Measurements from ENCODE around the gene GLMP.

GLMP gene

GRCh38 chr1:156247460-156248322 lies 47.8 kb downstream of the GLMP start, which contains the start of gene PAQR6:
Gene PAQR6, minus strand, starts transcription at chr1:156248056. Its CDS starts 1,325 bp downstream, at chr1:156246731.
- peak; percentile 49 for DNase-seq

GRCh38 chr1:156246781-156247459 lies 48.6 kb downstream of the GLMP start:
- DNase-seq, result peak; percentile 23

DNA sequence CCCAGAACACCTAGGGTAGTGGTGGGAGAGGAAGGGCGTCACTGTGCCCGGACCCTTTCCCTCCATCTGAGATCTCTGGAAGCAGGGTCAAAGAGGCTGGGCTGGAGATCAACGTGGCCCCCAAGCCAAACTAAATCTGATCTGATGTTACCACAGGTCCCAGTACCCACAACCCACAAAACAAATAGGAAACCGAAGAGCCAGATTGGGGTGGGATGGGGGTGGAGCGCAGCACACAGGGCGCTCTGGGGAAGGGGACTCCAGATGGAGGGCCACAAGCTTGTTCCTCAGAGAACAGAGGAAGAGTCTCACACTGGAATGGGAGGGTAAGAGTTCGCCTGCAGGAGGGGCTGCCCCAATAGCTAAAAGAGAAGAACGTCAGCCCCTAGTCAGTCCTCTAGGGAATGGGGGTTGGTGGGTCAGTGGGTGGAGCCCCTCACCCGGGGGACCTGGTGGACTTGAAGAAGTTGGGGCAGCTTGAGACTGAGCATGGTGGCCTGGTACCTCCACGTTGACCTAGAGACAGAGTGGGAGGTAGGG lies 49.2 kb downstream of the GLMP start:
- peak; percentile 17 for DNase-seq

DNA sequence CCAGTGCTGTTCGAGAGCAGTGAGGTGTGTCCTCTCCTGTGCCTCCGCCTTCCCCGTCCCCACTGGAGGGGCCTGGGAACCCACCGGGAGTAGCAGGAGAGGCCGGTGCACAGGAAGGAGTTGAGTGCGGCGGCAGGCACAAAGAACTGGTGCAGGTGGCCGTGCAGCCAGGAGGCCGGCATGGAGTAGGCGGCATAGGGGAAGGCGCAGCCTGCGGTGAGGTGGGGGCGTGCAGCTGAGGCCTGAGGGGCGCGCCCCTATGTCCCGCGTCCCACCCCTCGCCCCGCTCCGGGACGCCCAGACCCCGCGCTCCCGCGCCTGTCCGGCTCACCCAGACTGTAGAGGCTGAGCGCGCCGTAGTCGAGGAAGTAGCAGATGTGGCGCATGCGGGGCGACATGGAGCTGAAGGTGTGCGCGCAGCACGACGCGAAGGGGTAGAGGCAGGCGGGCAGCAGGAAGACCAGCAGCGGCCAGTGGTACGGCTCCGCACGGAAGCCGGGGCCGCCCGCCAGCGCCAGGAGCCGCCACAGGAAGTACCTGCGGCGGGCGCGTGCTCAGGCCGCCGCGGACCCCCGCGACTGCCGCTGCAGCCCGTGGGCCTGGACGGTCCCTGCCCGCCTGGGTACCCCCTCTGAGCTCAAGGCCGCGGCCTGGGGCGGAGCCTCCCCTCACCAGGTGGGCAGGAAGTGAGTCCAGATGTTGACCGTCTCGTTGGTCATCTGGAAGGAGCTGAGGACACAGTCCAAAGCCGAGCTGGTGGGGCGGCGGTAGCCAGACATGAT lies 49.8 kb downstream of the GLMP start:
- DNase-seq, result peak; percentile 65

- no peak for DNase-seq
Observed at GRCh38 chr1:156244712-156245111, 50.8 kb downstream of the GLMP start.

- no peak for DNase-seq
Observed at GRCh38 chr1:156244126-156244525, 51.4 kb downstream of the GLMP start.

DNA sequence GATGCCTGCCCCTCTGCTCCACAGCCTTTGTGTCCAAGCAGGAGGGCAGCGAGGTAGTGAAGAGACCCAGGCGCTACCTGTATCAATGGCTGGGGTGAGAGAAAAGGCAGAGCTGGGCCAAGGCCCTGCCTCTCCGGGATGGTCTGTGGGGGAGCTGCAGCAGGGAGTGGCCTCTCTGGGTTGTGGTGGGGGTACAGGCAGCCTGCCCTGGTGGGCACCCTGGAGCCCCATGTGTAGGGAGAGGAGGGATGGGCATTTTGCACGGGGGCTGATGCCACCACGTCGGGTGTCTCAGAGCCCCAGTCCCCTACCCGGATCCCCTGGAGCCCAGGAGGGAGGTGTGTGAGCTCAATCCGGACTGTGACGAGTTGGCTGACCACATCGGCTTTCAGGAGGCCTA lies 52.7 kb downstream of the GLMP start:
- DNase-seq, result no peak
